Measurements from ENCODE around the gene RASGRF1. TPM values are rescaled to one million over a fixed set of nuclear protein-coding genes. Genes with fewer than 3 reads are reported as not detected.
A peak's percentile ranks its signal among the peaks of the same experiment; 100 is the strongest.

The RASGRF1 gene
- total and polyA plus RNA-seq, 7 donors, result 0.03 to 0.05 TPM; not detected in 5

DNA sequence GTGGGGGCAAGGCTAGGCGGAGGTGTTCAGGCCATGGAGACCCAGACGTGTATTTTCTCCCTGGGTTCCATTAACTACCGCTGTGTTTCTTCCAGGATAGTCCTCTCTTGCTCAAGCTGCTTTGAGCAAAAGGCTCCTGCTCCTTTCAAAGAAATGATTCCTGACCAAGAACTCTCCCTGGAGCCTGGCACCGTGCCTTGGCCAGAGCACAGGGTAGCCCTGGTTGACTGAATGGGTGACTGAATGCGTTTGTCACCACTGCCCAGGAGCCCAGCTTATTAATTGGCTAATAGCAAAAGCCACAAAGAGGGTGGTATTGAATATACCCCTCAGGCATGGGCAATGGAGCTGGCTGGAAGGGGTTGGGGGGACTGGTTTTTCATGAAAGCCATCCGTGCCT lies 13.9 kb downstream of the RASGRF1 start:
- no peak overlapping the region for H3K27ac ChIP-seq
- H3K4me1 ChIP-seq, result no peaks in the 10 kb centered on the region
- H3K36me3 ChIP-seq (ENCODE audit: insufficient read depth in 1 of 2, low read depth in 1 of 2), result no peaks in the 10 kb centered on the region
- intact Hi-C loops (cut with DNase I), result no loop called here
- H3K27me3 ChIP-seq (ENCODE audit: insufficient read depth in 3 of 3, low read length in 2 of 3), result peaks cover 0 to 3% (median 0%) of the 10 kb centered on the region in 3 donors
- TF ChIP-seq CTCF (IDR thresholded peaks at IDR 0.05), result no peak
- DNase-seq, result no peak
- H3K9me3 ChIP-seq, result no peaks in the 10 kb centered on the region
- ATAC-seq, result no peak
- WGBS, 3 donors, result 63 to 82% (median 79%) methylated on average over 6 of the region's 6 CpGs
- H3K4me3 ChIP-seq, result no peak overlapping the region

GRCh38 chr15:79075256-79075655 lies 15.3 kb downstream of the RASGRF1 start:
- Histone ChIP-seq H3K27ac (no peak overlapping the region), H3K36me3 (ENCODE audit: insufficient read depth in 1 of 2, low read depth in 1 of 2) (no peaks in the 10 kb centered on the region), H3K4me1 (no peaks in the 10 kb centered on the region), H3K9me3 (no peaks in the 10 kb centered on the region), H3K27me3 (ENCODE audit: insufficient read depth in 3 of 3, low read length in 2 of 3) (peaks cover 0 to 3% (median 0%) of the 10 kb centered on the region in 3 donors), H3K4me3 (no peak overlapping the region)
- ATAC-seq (no peak), DNase-seq (no peak)
- 33 to 96% (median 92%) methylated on average over 2 of the region's 2 CpGs for WGBS, 3 donors
- intact Hi-C loops (cut with DNase I), result no loop called here
- TF ChIP-seq CTCF (IDR thresholded peaks at IDR 0.05), result no peak

DNA sequence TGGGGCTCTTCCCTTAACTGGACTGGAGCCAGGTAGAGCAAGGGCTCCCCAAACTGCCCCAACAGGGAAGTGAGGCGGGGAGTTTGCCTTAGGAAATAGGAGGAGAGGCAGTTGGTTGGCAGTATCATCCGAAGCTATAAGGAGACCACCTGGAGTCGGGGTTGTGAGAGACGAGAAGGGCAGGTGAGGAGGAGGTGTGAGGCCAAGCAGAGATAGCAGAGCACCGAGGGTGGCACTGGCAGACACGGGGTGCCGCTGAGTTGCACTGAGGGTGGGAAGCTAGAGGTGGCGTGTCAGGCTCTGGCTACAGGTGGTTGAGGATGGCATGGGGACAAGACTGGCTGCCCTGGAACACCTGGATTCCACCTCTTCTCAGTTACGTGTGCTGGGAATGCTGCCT lies 17.2 kb downstream of the RASGRF1 start:
- intact Hi-C loops (cut with DNase I), result no loop called here
- Histone ChIP-seq H3K27ac (no peak overlapping the region), H3K4me3 (no peak overlapping the region), H3K36me3 (ENCODE audit: insufficient read depth in 1 of 2, low read depth in 1 of 2) (no peaks in the 10 kb centered on the region), H3K4me1 (no peaks in the 10 kb centered on the region), H3K9me3 (no peaks in the 10 kb centered on the region), H3K27me3 (ENCODE audit: insufficient read depth in 3 of 3, low read length in 2 of 3) (no peaks in the 10 kb centered on the region)
- ATAC-seq, result no peak
- WGBS, 3 donors, result 81 to 90% (median 87%) methylated on average over 9 of the region's 9 CpGs
- DNase-seq, result no peak
- TF ChIP-seq CTCF (IDR thresholded peaks at IDR 0.05), result no peak

DNA sequence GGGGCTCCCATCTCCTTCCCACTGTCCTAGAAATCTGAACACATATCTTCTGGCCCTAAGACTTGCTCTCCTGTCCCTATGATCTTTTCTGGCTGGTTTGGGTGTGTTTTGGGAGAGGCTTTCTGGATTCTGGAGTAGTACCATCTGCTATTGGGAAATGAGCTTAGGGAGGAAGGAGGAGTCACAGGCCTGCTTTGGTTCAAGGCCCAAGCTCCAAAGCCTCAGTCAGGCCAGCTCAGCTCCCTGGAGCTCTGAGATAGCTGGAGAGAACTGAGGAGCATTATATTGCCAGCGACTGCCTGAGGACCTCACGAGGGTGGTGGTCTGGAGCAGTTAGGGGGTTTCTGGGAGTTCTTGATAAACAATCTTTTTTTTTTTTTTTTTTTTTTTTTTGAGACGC lies 18.7 kb downstream of the RASGRF1 start:
- no peaks in the 10 kb centered on the region for H3K27me3 ChIP-seq (ENCODE audit: insufficient read depth in 3 of 3, low read length in 2 of 3)
- intact Hi-C loops (cut with DNase I), result no loop called here
- H3K4me3 ChIP-seq, result no peak overlapping the region
- no peaks in the 10 kb centered on the region for H3K9me3 ChIP-seq
- no peaks in the 10 kb centered on the region for H3K36me3 ChIP-seq (ENCODE audit: insufficient read depth in 1 of 2, low read depth in 1 of 2)
- no peak overlapping the region for H3K27ac ChIP-seq
- TF ChIP-seq CTCF (IDR thresholded peaks at IDR 0.05), result no peak
- no peaks in the 10 kb centered on the region for H3K4me1 ChIP-seq
- DNase-seq (peak; percentile 26 to 71), ATAC-seq (peak in 1 of 4 donors; percentile 19)
- WGBS, 3 donors, result 53 to 70% (median 54%) methylated on average over 2 to 3 of the region's 3 CpGs

GRCh38 chr15:79068790-79069189 lies 21.8 kb downstream of the RASGRF1 start:
- Histone ChIP-seq H3K27ac (no peak overlapping the region), H3K27me3 (ENCODE audit: insufficient read depth in 3 of 3, low read length in 2 of 3) (no peaks in the 10 kb centered on the region), H3K9me3 (no peaks in the 10 kb centered on the region), H3K4me1 (no peaks in the 10 kb centered on the region), H3K4me3 (no peak overlapping the region), H3K36me3 (ENCODE audit: insufficient read depth in 1 of 2, low read depth in 1 of 2) (no peaks in the 10 kb centered on the region)
- DNase-seq, result no peak
- no peak for ATAC-seq
- 84 to 90% (median 89%) methylated on average over 2 of the region's 2 CpGs for WGBS, 3 donors
- intact Hi-C loops (cut with DNase I), result no loop called here
- TF ChIP-seq CTCF (IDR thresholded peaks at IDR 0.05), result no peak
